Stimulated activated CD4-positive, alpha-beta T cell treated with anti-CD3 and anti-CD28 coated beads, Interleukin-1b, Interleukin-23, amount 100 ng/mL, for 4 hours (primary cell): ENCODE data around the gene TSC22D3.
"Not testable (repeated sequence)": the region's sequence is repeated elsewhere in the genome, so short reads cannot be mapped to it uniquely, and the experiment has no call there.

Experiments
- DNase-seq, 2 donors: peaks; one replicate each; pipeline ENCODE4 v3.0.0-alpha.2; 2020; ENCODE audit warnings: low read depth in 2 of 2

The TSC22D3 gene

GRCh38 chrX:107712231-107713202, 63.1 kb downstream of the TSC22D3 start:
- no peak for DNase-seq

GRCh38 chrX:107711521-107712181, 63.9 kb downstream of the TSC22D3 start:
- no peak for DNase-seq

GRCh38 chrX:107710617-107711391, 64.8 kb downstream of the TSC22D3 start:
- DNase-seq: peak in 1 of 2 donors; percentile 35

GRCh38 chrX:107709266-107709806, 66.3 kb downstream of the TSC22D3 start:
- no peak for DNase-seq

GRCh38 chrX:107708762-107709161, 66.8 kb downstream of the TSC22D3 start:
- DNase-seq: no peak

GRCh38 chrX:107707866-107708265, 67.7 kb downstream of the TSC22D3 start:
- DNase-seq: no peak

GRCh38 chrX:107706309-107706708, 69.3 kb downstream of the TSC22D3 start:
- no peak for DNase-seq

GRCh38 chrX:107704587-107704986, 71.0 kb downstream of the TSC22D3 start:
- DNase-seq: no peak

- DNase-seq: no peak
Measured at GRCh38 chrX:107704181-107704580, 71.4 kb downstream of the TSC22D3 start.

- DNase-seq: no peak
Measured at GRCh38 chrX:107701493-107702121, 74.0 kb downstream of the TSC22D3 start.

- DNase-seq: no peak
Measured at GRCh38 chrX:107700790-107701189, 74.8 kb downstream of the TSC22D3 start.

- DNase-seq: no peak
Measured at GRCh38 chrX:107700317-107700774, 75.2 kb downstream of the TSC22D3 start.

GRCh38 chrX:107699616-107700015, 76.0 kb downstream of the TSC22D3 start:
- DNase-seq: no peak

- no peak for DNase-seq
Measured at GRCh38 chrX:107691024-107691448, 84.6 kb downstream of the TSC22D3 start.

GRCh38 chrX:107687445-107687844, 88.1 kb downstream of the TSC22D3 start:
- DNase-seq: no peak

- DNase-seq: no peak
Measured at GRCh38 chrX:107686792-107687191, 88.8 kb downstream of the TSC22D3 start.

- no peak for DNase-seq
Measured at GRCh38 chrX:107686026-107686425, 89.6 kb downstream of the TSC22D3 start.

GRCh38 chrX:107685586-107685985, 90.0 kb downstream of the TSC22D3 start:
- DNase-seq: not testable (repeated sequence)

- no peak for DNase-seq
Measured at GRCh38 chrX:107684956-107685385, 90.6 kb downstream of the TSC22D3 start.

GRCh38 chrX:107683931-107684330, 91.7 kb downstream of the TSC22D3 start:
- DNase-seq: no peak
